ENCODE data around the gene CDH4.

DNA sequence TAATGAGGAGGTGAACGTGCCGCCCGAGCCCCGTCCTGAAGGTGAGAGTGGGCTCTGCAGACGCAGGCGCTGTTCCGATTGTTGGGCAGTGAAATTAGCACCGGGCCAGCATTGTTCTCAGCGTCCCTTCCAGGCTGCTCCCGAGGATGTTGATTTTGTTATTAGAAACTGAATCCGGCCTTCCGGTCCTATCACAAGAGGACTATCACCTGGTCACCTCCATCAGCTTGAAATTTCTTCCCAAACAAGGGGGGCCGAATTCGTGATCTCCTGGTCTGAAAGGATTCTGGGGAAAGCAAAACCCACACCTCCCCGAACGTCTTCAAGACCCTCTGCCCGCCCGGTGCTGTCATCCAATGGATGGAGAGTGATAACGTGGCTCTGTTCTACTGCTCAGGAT, 627.6 kb downstream of the CDH4 start:
- no peak for TF ChIP-seq MAX (IDR thresholded peaks at IDR 0.05)
- TF ChIP-seq USF1 (IDR thresholded peaks at IDR 0.05): no peak
- TF ChIP-seq EP300 (IDR thresholded peaks at IDR 0.05; ENCODE audit: borderline replicate concordance): no peak
- TF ChIP-seq YY1 (IDR thresholded peaks at IDR 0.05; ENCODE audit: low read depth): no peak
- TF ChIP-seq TAF1 (IDR thresholded peaks at IDR 0.05; ENCODE audit: low read depth): no peak
- TF ChIP-seq, protein P1, sequence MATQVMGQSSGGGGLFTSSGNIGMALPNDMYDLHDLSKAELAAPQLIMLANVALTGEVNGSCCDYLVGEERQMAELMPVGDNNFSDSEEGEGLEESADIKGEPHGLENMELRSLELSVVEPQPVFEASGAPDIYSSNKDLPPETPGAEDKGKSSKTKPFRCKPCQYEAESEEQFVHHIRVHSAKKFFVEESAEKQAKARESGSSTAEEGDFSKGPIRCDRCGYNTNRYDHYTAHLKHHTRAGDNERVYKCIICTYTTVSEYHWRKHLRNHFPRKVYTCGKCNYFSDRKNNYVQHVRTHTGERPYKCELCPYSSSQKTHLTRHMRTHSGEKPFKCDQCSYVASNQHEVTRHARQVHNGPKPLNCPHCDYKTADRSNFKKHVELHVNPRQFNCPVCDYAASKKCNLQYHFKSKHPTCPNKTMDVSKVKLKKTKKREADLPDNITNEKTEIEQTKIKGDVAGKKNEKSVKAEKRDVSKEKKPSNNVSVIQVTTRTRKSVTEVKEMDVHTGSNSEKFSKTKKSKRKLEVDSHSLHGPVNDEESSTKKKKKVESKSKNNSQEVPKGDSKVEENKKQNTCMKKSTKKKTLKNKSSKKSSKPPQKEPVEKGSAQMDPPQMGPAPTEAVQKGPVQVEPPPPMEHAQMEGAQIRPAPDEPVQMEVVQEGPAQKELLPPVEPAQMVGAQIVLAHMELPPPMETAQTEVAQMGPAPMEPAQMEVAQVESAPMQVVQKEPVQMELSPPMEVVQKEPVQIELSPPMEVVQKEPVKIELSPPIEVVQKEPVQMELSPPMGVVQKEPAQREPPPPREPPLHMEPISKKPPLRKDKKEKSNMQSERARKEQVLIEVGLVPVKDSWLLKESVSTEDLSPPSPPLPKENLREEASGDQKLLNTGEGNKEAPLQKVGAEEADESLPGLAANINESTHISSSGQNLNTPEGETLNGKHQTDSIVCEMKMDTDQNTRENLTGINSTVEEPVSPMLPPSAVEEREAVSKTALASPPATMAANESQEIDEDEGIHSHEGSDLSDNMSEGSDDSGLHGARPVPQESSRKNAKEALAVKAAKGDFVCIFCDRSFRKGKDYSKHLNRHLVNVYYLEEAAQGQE (IDR thresholded peaks at IDR 0.05; ENCODE audit: low read depth): no peak

Data from Ishikawa (cell line).